DMS114 treated with DMSO at 0.1 percent for 48 hours (cell line): Measurements from ENCODE around the gene ARPC1B.
"Not testable (repeated sequence)": the region's sequence is repeated elsewhere in the genome, so short reads cannot be mapped to it uniquely, and the experiment has no call there.

Source experiments
- DNase-seq: peaks from one replicate; lab custom pipeline; 2025; ENCODE audit not compliant: unreplicated experiment; lab: John Stamatoyannopoulos, UW

ARPC1B gene

GRCh38 chr7:99408379-99409191 lies 34.1 kb downstream of the ARPC1B start, which contains the start of the genes BUD31 and PDAP1:
Gene BUD31 (plus strand): TSS chr7:99408969. CDS start chr7:99411093, 2,124 bp downstream.
Gene PDAP1 (minus strand): TSS chr7:99408597. CDS start chr7:99408548, 49 bp downstream.
- peak; percentile 88 for DNase-seq

GRCh38 chr7:99409192-99409572 lies 34.7 kb downstream of the ARPC1B start:
- no peak for DNase-seq

GRCh38 chr7:99409806-99410205 lies 35.3 kb downstream of the ARPC1B start:
- DNase-seq, result no peak

- no peak for DNase-seq
Observed at GRCh38 chr7:99410635-99411034, 36.1 kb downstream of the ARPC1B start.

GRCh38 chr7:99415513-99416127 lies 41.1 kb downstream of the ARPC1B start:
- DNase-seq, result peak; percentile 54

GRCh38 chr7:99418260-99418659 lies 43.7 kb downstream of the ARPC1B start:
- DNase-seq, result no peak

GRCh38 chr7:99419323-99420021 lies 44.9 kb downstream of the ARPC1B start:
- no peak for DNase-seq

- no peak for DNase-seq
Observed at GRCh38 chr7:99420213-99420612, 45.7 kb downstream of the ARPC1B start.

- DNase-seq, result no peak
Observed at GRCh38 chr7:99420986-99421385, 46.5 kb downstream of the ARPC1B start.

GRCh38 chr7:99422186-99422585 lies 47.7 kb downstream of the ARPC1B start:
- DNase-seq, result no peak

GRCh38 chr7:99422625-99423024 lies 48.1 kb downstream of the ARPC1B start:
- no peak for DNase-seq

- DNase-seq, result no peak
Observed at GRCh38 chr7:99424932-99425730, 50.6 kb downstream of the ARPC1B start.

GRCh38 chr7:99428972-99429566 lies 54.5 kb downstream of the ARPC1B start:
- DNase-seq, result no peak

- DNase-seq, result no peak
Observed at GRCh38 chr7:99429756-99430155, 55.2 kb downstream of the ARPC1B start.

GRCh38 chr7:99431756-99432540 lies 57.4 kb downstream of the ARPC1B start:
- DNase-seq, result not testable (repeated sequence)

GRCh38 chr7:99433158-99433557 lies 58.6 kb downstream of the ARPC1B start:
- no peak for DNase-seq

- DNase-seq, result no peak
Observed at GRCh38 chr7:99437946-99438572, 63.5 kb downstream of the ARPC1B start.

GRCh38 chr7:99438573-99439480 lies 64.3 kb downstream of the ARPC1B start, which contains the start of the genes CPSF4 and PTCD1:
Gene CPSF4 (plus strand): TSS chr7:99438943. CDS start chr7:99439083, 140 bp downstream.
Gene PTCD1 (minus strand): TSS chr7:99438798. CDS start chr7:99435242, 3,556 bp downstream.
- peak; percentile 82 for DNase-seq
